A549 (cell line): Measurements from ENCODE around the gene KCNAB2. TPM values are rescaled to one million over a fixed set of nuclear protein-coding genes. Genes with fewer than 3 reads are reported as not detected.

ENCODE experiments used
- ATAC-seq, 2 experiments: fragments of 200-7000 bp in 1 of 2; fragments of >200 bp in 1 of 2; cut with Nextera tagmentation in 1 of 2; cut with Tn5 transposase in 1 of 2; 3 replicates each; pipeline versions ENCODE4 v1.8.0 to v1.9.1; 2018 to 2020; ENCODE audit warnings: mild to moderate bottlenecking in 1 of 2, moderate library complexity in 1 of 2
- CTCF ChIA-PET: fragments of 300-600 bp; sonication (Branson Sonifier 250); formaldehyde crosslinking; extraction: SDS; loops from one replicate; lab custom pipeline; 2021; ENCODE audit warnings: antibody characterized with exemption, inconsistent platforms; lab: Yijun Ruan, JAX
- POLR2A ChIA-PET: fragments of 350-600 bp; formaldehyde crosslinking; extraction: SDS; loops from one replicate; lab custom pipeline; 2021; ENCODE audit warnings: antibody characterized with exemption, inconsistent platforms; lab: Yijun Ruan, JAX
- DNase-seq, 2 experiments: peaks; one replicate each; pipeline versions ENCODE4 v3.0.0 to v3.0.0-alpha.2; 2011 to 2016; ENCODE audit warnings: low read depth in 1 of 2, low spot score in 1 of 2
- FAIRE-seq: peaks from 2 replicates; lab custom pipeline; 2011; peaks lifted over from hg19 to GRCh38; lab: Jason Lieb, UNC
- H3K27ac ChIP-seq, 2 experiments: fragments of >200 bp; sonication (Bioruptor Twin); formaldehyde crosslinking; 3 replicates each; pipeline ENCODE4 v1.5.1; 2016 to 2017
- H3K4me1 ChIP-seq: fragments of >200 bp; sonication (Bioruptor Twin); formaldehyde crosslinking; 3 replicates; pipeline ENCODE4 v1.6.1; 2016
- H3K4me2 ChIP-seq: fragments of >200 bp; sonication (Bioruptor Twin); formaldehyde crosslinking; 3 replicates; pipeline ENCODE4 v1.6.1; 2016
- H3K4me3 ChIP-seq: fragments of >200 bp; sonication (Bioruptor Twin); formaldehyde crosslinking; 3 replicates; pipeline ENCODE4 v1.5.1; 2016
- H3K9me3 ChIP-seq: fragments of >200 bp; sonication (Bioruptor Twin); formaldehyde crosslinking; 3 replicates; pipeline ENCODE4 v1.6.1; 2016
- BHLHE40 ChIP-seq: IDR thresholded peaks from 2 replicates; pipeline ENCODE4 v1.6.1; 2012; ENCODE audit warnings: low read depth, low read length, inconsistent platforms
- CBX8 ChIP-seq: fragments of 200-600 bp; sonication (generic); IDR thresholded peaks from 2 replicates; pipeline ENCODE4 v1.6.1; 2016
- CHD4 ChIP-seq: fragments of 200-600 bp; sonication (generic); IDR thresholded peaks from 2 replicates; pipeline ENCODE4 v1.6.1; 2016; ENCODE audit warnings: antibody characterized with exemption, mild to moderate bottlenecking, borderline replicate concordance
- EHF ChIP-seq: fragments of 250-450 bp; sonication (Bioruptor Pico); IDR thresholded peaks from 2 replicates; pipeline ENCODE4 v1.5.0; 2020; ENCODE audit warnings: mild to moderate bottlenecking
- FOXS1 ChIP-seq: fragments of 250-450 bp; sonication (Bioruptor Pico); IDR thresholded peaks from 2 replicates; pipeline ENCODE4 v1.5.0; 2020; ENCODE audit warnings: mild to moderate bottlenecking, moderate library complexity
- HEYL ChIP-seq: fragments of 250-450 bp; sonication (Bioruptor Pico); IDR thresholded peaks from 2 replicates; pipeline ENCODE4 v1.8.0; 2021; ENCODE audit warnings: mild to moderate bottlenecking, moderate library complexity
- JUN ChIP-seq, 2 experiments: fragments of >200 bp; sonication (Bioruptor Twin); formaldehyde crosslinking; IDR thresholded peaks; 2 replicates in 1 of 2; 3 replicates in 1 of 2; pipeline ENCODE4 v1.6.1; 2016 to 2017
- KDM5A ChIP-seq: fragments of 200-600 bp; sonication (generic); IDR thresholded peaks from 2 replicates; pipeline ENCODE4 v1.6.1; 2016; ENCODE audit warnings: antibody characterized with exemption, mild to moderate bottlenecking
- MAZ ChIP-seq: fragments of 150-350 bp; IDR thresholded peaks from 2 replicates; pipeline ENCODE4 v1.6.1; 2014; ENCODE audit warnings: antibody characterized with exemption, low read depth, low read length, borderline replicate concordance
- MYC ChIP-seq: IDR thresholded peaks from 2 replicates; pipeline ENCODE4 v1.6.1; 2012; ENCODE audit warnings: mild to moderate bottlenecking, inconsistent platforms, low read length, improper control_type of control experiment, borderline replicate concordance
- NFE2L2 ChIP-seq: fragments of 150-350 bp; conservative IDR thresholded peaks from 2 replicates; pipeline ENCODE4 v1.6.1; 2014; ENCODE audit warnings: low read length
- PHF8 ChIP-seq: fragments of 200-600 bp; sonication (generic); IDR thresholded peaks from 2 replicates; pipeline ENCODE4 v1.6.1; 2016; ENCODE audit warnings: low read depth, mild to moderate bottlenecking, antibody characterized with exemption, moderate library complexity, borderline replicate concordance
- POLR2A ChIP-seq: IDR thresholded peaks from 2 replicates; pipeline ENCODE4 v1.6.1; 2012; ENCODE audit warnings: mild to moderate bottlenecking, low read length
- RARB ChIP-seq: fragments of 250-450 bp; sonication (Bioruptor Pico); IDR thresholded peaks from 2 replicates; pipeline ENCODE4 v1.8.0; 2021; ENCODE audit warnings: mild to moderate bottlenecking, moderate library complexity
- SMC3 ChIP-seq: fragments of >200 bp; sonication (Bioruptor Twin); formaldehyde crosslinking; IDR thresholded peaks from 3 replicates; pipeline ENCODE4 v1.6.1; 2018; ENCODE audit warnings: inconsistent platforms
- ZFP36 ChIP-seq: fragments of 450-650 bp; IDR thresholded peaks from 2 replicates; pipeline ENCODE4 v1.6.1; 2014; ENCODE audit warnings: borderline replicate concordance; ENCODE audit not compliant: partially characterized antibody
- ZSCAN20 ChIP-seq: fragments of 250-450 bp; sonication (Bioruptor Pico); IDR thresholded peaks from 2 replicates; pipeline ENCODE4 v1.8.0; 2022; ENCODE audit warnings: mild to moderate bottlenecking, moderate library complexity
- whole genome bisulfite sequencing: methylation state at CpG from one replicate; pipeline ENCODE4 v1.1.6; 2017; ENCODE audit errors: missing lambda C conversion rate; 5-methylcytosine and 5-hydroxymethylcytosine counted together
- polyA plus RNA-seq, 4 experiments: library from polyadenylated mRNA; depleted of rRNA in 3 of 4; stranded (reverse); fragments of >200 nt; fragmentation: RNase III in 1 of 4; extraction: RNeasy Plus Mini Kit Qiagen cat#74134 plus additional on column Dnase treatment in 1 of 4; gene quantifications; 2 replicates in 3 of 4; 3 replicates in 1 of 4; pipeline ENCODE4 v1.2.3, GENCODE V29; 2011 to 2017
- TF ChIP-seq, protein P1 (sequence below): fragments of 250-450 bp; sonication (Bioruptor Pico); IDR thresholded peaks from 2 replicates; pipeline ENCODE4 v1.5.0; 2020; ENCODE audit warnings: low read depth, mild to moderate bottlenecking, moderate library complexity
- TF ChIP-seq, protein P2 (sequence below): fragments of 200-600 bp; sonication (generic); IDR thresholded peaks from 2 replicates; pipeline ENCODE4 v1.6.1; 2016; ENCODE audit warnings: antibody characterized with exemption, mild to moderate bottlenecking, moderate library complexity
- TF ChIP-seq, protein P3 (sequence below): fragments of >200 bp; sonication (Bioruptor Twin); formaldehyde crosslinking; IDR thresholded peaks from 2 replicates; pipeline ENCODE4 v1.6.1; 2016
- TF ChIP-seq, protein P4 (sequence below): IDR thresholded peaks from 2 replicates; pipeline ENCODE4 v1.6.1; 2012
- TF ChIP-seq, protein P5 (sequence below): fragments of >200 bp; sonication (Bioruptor Twin); formaldehyde crosslinking; IDR thresholded peaks from 3 replicates; pipeline ENCODE4 v1.5.1; 2016
- TF ChIP-seq, protein P6 (sequence below): IDR thresholded peaks from 2 replicates; pipeline ENCODE4 v1.6.1; 2012
- TF ChIP-seq, protein P7 (sequence below): fragments of 450-650 bp; IDR thresholded peaks from 2 replicates; pipeline ENCODE4 v1.6.1; 2014; ENCODE audit warnings: antibody characterized with exemption

The KCNAB2 gene
- polyA plus RNA-seq, 2 of the 4 experiments (the other 2 are of a cell fraction) = 7.3 to 9.9 TPM

DNA sequence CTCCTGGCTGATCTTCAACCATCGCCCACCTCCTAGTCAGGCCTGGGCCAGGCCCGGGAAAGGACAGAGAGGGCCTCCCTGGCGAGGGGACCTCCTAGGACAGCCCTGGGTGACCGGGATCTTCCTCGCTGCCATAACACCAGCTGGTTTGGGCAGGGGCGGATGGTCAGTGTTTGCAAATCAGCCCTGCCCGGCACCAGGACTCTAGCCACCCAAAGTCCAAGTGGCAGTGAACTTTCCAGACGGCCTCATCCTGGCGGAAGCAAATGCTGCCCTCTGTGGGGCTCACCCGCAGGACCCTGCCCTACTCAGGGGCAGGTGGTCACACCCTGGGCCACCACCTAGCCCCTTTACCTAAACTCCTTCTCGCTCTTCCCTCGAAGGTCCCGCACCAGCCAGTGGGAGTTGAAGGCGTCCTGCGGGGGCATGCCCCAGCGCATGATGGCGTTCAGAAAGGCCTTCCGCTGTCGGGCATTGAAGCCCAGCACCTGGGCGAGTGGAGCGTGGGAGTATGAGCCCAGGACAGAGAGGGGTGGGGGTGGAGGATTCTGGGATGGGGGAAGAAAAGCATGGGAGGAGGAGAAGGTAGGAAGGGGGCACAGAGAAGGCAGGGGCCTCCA is 79.2 kb downstream of the KCNAB2 start:
- FAIRE-seq (no peak), ATAC-seq (no peak), DNase-seq (no peak)
- H3K4me1 ChIP-seq = peaks cover 3% of the 10 kb centered on the region; the same call in 2 of the 3 replicates
- no peak for TF ChIP-seq JUN (IDR thresholded peaks at IDR 0.05)
- TF ChIP-seq CHD4 = no peak
- TF ChIP-seq ZSCAN20 (CRISPR knock-in tag) = no peak
- TF ChIP-seq, protein P1, sequence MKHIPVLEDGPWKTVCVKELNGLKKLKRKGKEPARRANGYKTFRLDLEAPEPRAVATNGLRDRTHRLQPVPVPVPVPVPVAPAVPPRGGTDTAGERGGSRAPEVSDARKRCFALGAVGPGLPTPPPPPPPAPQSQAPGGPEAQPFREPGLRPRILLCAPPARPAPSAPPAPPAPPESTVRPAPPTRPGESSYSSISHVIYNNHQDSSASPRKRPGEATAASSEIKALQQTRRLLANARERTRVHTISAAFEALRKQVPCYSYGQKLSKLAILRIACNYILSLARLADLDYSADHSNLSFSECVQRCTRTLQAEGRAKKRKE = no peak
- TF ChIP-seq FOXS1 = no peak
- TF ChIP-seq EHF (CRISPR knock-in tag) = no peak
- no peak for TF ChIP-seq BHLHE40
- TF ChIP-seq SMC3 = no peak
- TF ChIP-seq MAZ = no peak
- no peak for TF ChIP-seq POLR2A
- no peak overlapping the region for H3K27ac ChIP-seq
- POLR2A ChIA-PET = no interaction called here
- CTCF ChIA-PET = interaction anchor here (1.6 kb wide), 1 partner anchor 80 kb away, joined by 7 read pairs; the partner anchor contains the start of gene RNF207
- no peak overlapping the region for H3K4me3 ChIP-seq
- H3K4me2 ChIP-seq = no peak overlapping the region
- H3K9me3 ChIP-seq = no peaks in the 10 kb centered on the region
- WGBS = 82% methylated on average over 11 of the region's 21 CpGs

DNA sequence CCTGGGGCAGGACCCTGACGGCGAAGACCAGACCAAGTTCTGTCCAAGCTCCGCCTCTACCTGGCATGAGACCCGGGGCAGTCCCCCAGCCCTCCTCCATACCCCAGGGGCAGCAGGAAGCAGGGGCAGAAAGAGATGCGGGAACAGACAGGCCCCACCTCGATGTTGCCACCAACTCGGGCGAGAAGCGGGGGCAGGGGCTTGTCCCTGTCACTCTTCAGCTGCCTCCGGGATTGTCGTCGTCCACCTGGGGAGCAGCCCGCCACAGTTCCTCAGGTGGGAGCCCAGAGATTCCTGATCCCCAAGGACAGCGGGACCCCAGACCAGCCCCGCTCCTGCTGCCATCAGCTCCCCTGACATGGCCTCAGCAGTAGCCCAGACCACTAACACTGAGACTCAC is 79.7 kb downstream of the KCNAB2 start:
- Histone ChIP-seq H3K4me2 (no peak overlapping the region), H3K4me3 (no peak overlapping the region), H3K27ac (no peak overlapping the region), H3K9me3 (no peaks in the 10 kb centered on the region), H3K4me1 (peaks cover 3% of the 10 kb centered on the region; the same call in 2 of the 3 replicates)
- ChIA-PET POLR2A (no interaction called here), CTCF (interaction anchor here (1.6 kb wide), 1 partner anchor 80 kb away, joined by 7 read pairs; the partner anchor contains the start of gene RNF207)
- FAIRE-seq = no peak
- 64% methylated on average over 6 of the region's 15 CpGs for WGBS
- no peak for DNase-seq
- no peak for ATAC-seq
- TF ChIP-seq, protein P2, sequence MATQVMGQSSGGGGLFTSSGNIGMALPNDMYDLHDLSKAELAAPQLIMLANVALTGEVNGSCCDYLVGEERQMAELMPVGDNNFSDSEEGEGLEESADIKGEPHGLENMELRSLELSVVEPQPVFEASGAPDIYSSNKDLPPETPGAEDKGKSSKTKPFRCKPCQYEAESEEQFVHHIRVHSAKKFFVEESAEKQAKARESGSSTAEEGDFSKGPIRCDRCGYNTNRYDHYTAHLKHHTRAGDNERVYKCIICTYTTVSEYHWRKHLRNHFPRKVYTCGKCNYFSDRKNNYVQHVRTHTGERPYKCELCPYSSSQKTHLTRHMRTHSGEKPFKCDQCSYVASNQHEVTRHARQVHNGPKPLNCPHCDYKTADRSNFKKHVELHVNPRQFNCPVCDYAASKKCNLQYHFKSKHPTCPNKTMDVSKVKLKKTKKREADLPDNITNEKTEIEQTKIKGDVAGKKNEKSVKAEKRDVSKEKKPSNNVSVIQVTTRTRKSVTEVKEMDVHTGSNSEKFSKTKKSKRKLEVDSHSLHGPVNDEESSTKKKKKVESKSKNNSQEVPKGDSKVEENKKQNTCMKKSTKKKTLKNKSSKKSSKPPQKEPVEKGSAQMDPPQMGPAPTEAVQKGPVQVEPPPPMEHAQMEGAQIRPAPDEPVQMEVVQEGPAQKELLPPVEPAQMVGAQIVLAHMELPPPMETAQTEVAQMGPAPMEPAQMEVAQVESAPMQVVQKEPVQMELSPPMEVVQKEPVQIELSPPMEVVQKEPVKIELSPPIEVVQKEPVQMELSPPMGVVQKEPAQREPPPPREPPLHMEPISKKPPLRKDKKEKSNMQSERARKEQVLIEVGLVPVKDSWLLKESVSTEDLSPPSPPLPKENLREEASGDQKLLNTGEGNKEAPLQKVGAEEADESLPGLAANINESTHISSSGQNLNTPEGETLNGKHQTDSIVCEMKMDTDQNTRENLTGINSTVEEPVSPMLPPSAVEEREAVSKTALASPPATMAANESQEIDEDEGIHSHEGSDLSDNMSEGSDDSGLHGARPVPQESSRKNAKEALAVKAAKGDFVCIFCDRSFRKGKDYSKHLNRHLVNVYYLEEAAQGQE = no peak
- no peak for TF ChIP-seq RARB (CRISPR knock-in tag)
- TF ChIP-seq, protein P3, sequence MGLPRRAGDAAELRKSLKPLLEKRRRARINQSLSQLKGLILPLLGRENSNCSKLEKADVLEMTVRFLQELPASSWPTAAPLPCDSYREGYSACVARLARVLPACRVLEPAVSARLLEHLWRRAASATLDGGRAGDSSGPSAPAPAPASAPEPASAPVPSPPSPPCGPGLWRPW = no peak
- TF ChIP-seq PHF8 = no peak
- TF ChIP-seq ZFP36 = no peak
- TF ChIP-seq, protein P4, sequence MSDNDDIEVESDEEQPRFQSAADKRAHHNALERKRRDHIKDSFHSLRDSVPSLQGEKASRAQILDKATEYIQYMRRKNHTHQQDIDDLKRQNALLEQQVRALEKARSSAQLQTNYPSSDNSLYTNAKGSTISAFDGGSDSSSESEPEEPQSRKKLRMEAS = no peak
- no peak for TF ChIP-seq POLR2A
- no peak for TF ChIP-seq CHD4
- TF ChIP-seq HEYL (CRISPR knock-in tag) = no peak

DNA sequence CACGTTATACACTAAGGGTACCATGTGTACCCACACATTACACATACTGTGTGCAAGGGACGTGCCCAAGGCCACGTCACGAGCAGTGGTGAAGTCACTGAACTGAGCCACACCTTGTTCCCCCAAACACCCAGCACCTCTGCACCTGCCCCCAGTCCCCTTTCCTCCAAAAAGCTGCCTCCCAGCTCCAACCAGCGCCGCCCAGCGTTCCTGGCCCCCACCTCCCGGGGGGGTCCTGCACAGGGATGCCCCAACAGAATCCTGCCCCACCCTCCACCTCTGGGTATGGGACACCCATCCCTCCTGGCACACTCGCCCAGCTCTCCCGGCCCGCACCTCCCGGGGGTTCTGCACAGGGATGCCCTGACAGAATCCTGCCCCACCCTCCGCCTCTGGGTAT is 80.3 kb downstream of the KCNAB2 start:
- H3K4me3 ChIP-seq = no peak overlapping the region
- no peak overlapping the region for H3K4me2 ChIP-seq
- DNase-seq (no peak), FAIRE-seq (no peak), ATAC-seq (no peak)
- H3K9me3 ChIP-seq = no peaks in the 10 kb centered on the region
- H3K27ac ChIP-seq = no peak overlapping the region
- ChIA-PET CTCF (interaction anchor here (0.9 to 1.6 kb wide), 2 partner anchors 10 to 79 kb away, joined by 3 to 7 read pairs; partner anchors contain the start of gene RNF207), POLR2A (no interaction called here)
- TF ChIP-seq MYC (no peak), CHD4 (no peak), KDM5A (no peak), JUN (IDR thresholded peaks at IDR 0.05) (no peak), CBX8 (no peak), NFE2L2 (no peak)
- TF ChIP-seq, protein P5, sequence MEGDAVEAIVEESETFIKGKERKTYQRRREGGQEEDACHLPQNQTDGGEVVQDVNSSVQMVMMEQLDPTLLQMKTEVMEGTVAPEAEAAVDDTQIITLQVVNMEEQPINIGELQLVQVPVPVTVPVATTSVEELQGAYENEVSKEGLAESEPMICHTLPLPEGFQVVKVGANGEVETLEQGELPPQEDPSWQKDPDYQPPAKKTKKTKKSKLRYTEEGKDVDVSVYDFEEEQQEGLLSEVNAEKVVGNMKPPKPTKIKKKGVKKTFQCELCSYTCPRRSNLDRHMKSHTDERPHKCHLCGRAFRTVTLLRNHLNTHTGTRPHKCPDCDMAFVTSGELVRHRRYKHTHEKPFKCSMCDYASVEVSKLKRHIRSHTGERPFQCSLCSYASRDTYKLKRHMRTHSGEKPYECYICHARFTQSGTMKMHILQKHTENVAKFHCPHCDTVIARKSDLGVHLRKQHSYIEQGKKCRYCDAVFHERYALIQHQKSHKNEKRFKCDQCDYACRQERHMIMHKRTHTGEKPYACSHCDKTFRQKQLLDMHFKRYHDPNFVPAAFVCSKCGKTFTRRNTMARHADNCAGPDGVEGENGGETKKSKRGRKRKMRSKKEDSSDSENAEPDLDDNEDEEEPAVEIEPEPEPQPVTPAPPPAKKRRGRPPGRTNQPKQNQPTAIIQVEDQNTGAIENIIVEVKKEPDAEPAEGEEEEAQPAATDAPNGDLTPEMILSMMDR = no peak
- TF ChIP-seq, protein P6, sequence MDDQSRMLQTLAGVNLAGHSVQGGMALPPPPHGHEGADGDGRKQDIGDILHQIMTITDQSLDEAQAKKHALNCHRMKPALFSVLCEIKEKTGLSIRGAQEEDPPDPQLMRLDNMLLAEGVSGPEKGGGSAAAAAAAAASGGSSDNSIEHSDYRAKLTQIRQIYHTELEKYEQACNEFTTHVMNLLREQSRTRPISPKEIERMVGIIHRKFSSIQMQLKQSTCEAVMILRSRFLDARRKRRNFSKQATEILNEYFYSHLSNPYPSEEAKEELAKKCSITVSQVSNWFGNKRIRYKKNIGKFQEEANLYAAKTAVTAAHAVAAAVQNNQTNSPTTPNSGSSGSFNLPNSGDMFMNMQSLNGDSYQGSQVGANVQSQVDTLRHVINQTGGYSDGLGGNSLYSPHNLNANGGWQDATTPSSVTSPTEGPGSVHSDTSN = no peak
- TF ChIP-seq, protein P3 = no peak
- TF ChIP-seq, protein P4 = no peak
- TF ChIP-seq, protein P7, sequence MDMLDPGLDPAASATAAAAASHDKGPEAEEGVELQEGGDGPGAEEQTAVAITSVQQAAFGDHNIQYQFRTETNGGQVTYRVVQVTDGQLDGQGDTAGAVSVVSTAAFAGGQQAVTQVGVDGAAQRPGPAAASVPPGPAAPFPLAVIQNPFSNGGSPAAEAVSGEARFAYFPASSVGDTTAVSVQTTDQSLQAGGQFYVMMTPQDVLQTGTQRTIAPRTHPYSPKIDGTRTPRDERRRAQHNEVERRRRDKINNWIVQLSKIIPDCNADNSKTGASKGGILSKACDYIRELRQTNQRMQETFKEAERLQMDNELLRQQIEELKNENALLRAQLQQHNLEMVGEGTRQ = no peak
- H3K4me1 ChIP-seq = peaks cover 3% of the 10 kb centered on the region; the same call in 2 of the 3 replicates
- 77% methylated on average over 7 of the region's 13 CpGs for WGBS
